GM18508 (cell line): ENCODE results near the gene ADIPOR1.
"Not testable (repeated sequence)": the region's sequence is repeated elsewhere in the genome, so short reads cannot be mapped to it uniquely, and the experiment has no call there.

Experiments used
- ATAC-seq: cut with Tn5 transposase; IDR thresholded peaks from one replicate; pipeline ENCODE4 v1.9.1; 2021; ENCODE audit warnings: moderate number of reproducible peaks; ENCODE audit not compliant: insufficient read depth, unreplicated experiment

The ADIPOR1 gene

GRCh38 chr1:202941372-202941771 is 16.7 kb downstream of the ADIPOR1 start:
- no peak for ATAC-seq

DNA sequence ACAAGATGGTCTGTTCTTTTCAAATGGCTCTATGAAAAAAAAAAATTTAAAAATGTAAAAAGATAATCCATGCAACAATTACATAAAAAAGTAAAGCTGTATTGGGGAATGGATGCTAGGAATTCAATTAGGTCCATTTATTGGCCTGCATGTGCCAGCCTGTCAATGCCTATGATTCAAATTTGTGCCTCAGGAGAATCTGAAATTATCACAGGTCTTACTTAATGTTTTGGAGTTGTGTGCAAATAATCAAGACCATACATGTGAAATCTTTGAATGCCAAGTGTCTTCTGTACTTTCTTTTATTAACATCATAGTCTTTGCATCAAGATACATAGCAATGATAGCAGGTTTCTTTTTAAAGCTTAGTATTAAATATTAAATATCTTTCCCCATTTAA is 17.6 kb downstream of the ADIPOR1 start:
- no peak for ATAC-seq

DNA sequence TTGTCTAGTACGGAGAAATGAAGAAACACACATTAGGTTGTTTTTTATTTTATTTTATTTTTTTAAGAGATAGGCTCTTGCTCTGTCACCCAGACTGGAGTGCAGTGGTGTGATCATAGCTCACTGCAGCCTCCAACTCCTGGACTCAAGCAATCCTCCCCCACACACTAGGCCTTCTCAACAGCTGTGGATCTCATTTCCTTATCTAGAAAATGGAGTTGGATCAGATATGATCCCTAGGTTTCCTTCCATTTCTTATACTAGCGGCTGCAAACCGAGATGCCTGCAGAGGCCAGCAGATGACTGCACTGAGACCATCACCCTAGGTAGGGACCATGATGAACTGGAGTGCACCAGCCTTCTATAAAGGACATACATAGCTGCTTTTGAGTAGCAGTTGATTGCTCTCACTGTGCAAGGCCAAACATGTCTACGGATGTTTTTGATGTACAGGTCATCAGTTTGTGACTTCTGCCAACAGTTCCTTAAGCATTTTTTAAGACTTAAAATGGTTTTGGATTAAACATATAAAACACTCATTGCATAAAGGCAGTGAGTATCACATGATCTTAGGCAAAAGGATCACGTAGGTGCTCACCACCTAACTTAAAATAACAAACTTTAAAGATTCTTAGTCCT is 19.7 kb downstream of the ADIPOR1 start:
- ATAC-seq = no peak

GRCh38 chr1:202936409-202936808 is 21.7 kb downstream of the ADIPOR1 start:
- ATAC-seq = not testable (repeated sequence)

GRCh38 chr1:202935844-202936243 is 22.3 kb downstream of the ADIPOR1 start:
- ATAC-seq = no peak

DNA sequence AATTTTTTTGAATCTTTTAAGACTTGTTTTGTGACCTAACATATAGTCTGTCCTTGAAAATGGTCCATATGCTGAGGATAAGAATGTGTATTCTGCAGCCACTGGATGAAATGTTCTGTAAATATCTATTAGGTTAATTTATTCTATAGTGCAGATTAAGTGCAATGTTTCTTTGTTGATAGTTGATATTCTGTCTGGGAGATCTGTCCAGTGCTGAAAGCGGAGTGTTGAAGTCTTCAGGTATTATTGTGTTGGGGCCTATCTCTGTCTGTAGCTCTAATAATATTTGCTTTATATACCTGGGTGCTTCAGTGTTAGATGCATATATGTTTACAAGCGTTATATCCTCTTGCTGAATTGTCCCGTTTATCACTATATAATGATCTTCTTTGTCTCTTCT is 23.4 kb downstream of the ADIPOR1 start:
- ATAC-seq = no peak

DNA sequence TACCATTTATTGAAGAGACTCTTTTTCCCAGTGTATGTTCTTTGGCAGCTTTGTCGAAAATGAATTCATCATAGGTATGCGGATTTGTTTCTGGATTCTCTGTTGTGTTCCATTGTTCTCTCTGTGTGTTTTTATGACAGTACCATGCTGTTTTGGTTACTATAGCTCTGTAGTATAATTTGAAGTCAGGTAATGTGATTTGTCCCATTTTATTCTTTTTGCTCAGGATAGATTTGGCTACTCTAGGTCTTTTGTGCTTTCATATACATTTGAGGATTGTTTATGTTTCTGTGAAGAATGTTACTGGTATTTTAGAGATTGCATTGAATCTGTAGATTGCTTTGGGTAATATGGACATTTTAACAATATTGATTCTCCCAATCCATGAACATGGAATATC is 25.6 kb downstream of the ADIPOR1 start:
- no peak for ATAC-seq

DNA sequence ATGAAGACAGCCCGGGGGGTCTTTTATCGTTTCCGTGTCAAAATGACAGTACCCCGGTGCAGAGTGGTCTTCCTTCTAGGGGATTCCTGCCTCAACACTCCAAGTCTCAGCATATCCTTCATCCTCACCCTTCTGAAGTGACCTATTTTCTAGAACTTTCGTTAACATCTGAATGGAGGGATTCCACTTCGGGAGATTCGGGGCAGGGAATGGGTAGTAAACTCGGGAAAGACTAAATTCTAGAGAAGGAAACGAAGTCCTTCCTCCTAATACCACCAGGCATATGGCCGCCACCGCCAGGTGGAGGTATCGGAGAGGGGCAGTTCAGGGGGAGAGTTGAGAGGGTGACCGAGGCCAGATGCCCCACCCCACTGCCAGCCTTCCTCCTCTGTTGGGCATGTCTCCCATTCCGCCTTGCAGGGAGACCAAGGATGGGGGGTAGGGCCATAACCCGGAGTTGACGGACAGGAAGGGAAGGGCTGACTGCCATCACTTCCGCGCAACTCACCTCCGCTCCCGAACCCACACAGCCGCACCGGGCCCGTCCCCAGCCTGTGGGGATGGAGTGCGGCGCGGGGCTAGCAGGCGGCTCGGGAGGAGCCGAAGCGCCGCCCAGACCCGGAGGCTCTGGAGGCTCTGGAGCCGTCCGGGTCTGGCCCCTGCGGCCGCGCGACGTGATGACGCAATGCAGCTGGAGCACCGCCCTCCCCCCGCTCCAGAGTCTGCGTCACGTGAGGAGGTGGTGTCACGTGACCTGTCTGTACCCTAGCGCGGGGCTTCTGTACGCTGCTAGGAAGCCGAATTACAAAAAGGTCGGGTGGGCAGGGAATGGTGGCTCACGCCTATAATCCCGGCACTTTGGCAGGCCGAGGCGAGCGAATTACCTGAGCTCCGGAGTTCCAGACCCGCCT is 31.3 kb downstream of the ADIPOR1 start, which contains the start of gene KLHL12:
KLHL12 (minus strand) TSS at position 654 of the 911 bp plus-strand sequence. CDS start 2,072 bp downstream, outside the sequence.
- peak; percentile 52 for ATAC-seq

DNA sequence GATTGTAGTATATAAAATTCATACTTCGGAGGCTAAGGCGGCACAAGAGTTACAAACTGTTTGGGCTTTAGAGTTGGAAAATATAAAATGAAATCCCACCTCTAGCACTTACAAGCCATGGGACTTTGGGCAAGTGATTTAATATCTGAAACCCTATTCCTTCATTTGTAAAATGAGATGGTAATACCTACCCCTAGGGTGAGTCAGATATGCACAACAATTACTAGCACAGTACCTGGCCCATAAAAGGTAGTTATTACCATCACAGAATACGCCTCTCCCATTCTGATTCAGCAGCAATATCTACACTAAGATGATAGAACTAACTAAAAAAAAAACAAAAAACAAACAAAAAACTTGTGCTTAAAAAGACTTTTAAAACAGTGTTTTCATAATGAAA is 34.6 kb downstream of the ADIPOR1 start:
- ATAC-seq = no peak

- ATAC-seq = no peak
Observed at GRCh38 chr1:202919615-202920014, 38.5 kb downstream of the ADIPOR1 start.

- ATAC-seq = no peak
Observed at GRCh38 chr1:202915146-202915545, 43.0 kb downstream of the ADIPOR1 start.

- not testable (repeated sequence) for ATAC-seq
Observed at GRCh38 chr1:202912476-202912875, 45.6 kb downstream of the ADIPOR1 start.

- no peak for ATAC-seq
Observed at GRCh38 chr1:202909494-202909893, 48.6 kb downstream of the ADIPOR1 start.

- ATAC-seq = no peak
Observed at GRCh38 chr1:202908998-202909397, 49.1 kb downstream of the ADIPOR1 start.

DNA sequence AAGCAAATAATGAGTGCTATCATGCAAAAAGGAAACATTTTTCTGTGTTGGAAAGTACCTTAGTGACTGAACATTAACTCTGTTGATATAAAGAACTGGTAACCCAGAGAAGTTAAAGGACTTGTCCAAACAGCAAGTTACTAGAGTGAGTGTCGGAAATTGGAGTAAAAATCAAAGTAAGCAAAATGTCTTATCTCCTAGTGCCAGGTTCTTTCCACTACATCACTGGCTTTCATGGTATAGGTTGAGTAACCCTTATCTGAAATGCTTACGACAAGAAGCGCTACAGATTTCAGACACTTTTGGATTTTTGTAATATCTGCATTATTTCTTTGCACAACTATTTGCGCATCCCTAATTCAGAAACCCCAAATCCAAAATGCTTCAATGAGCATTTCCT is 52.8 kb downstream of the ADIPOR1 start:
- ATAC-seq = no peak

- ATAC-seq = not testable (repeated sequence)
Observed at GRCh38 chr1:202903808-202904207, 54.3 kb downstream of the ADIPOR1 start.

- no peak for ATAC-seq
Observed at GRCh38 chr1:202901555-202901954, 56.6 kb downstream of the ADIPOR1 start.

GRCh38 chr1:202892501-202892900 is 65.6 kb downstream of the ADIPOR1 start:
- no peak for ATAC-seq
